Measurements from ENCODE around the gene BCL2L14. TPM values are rescaled to one million over a fixed set of nuclear protein-coding genes. Genes with fewer than 3 reads are reported as not detected.

Gene BCL2L14
- total and polyA plus RNA-seq, 9 of the 15 experiments (the other 6 are each of a cell fraction or from before 2014, with no cell fraction given), result not detected

DNA sequence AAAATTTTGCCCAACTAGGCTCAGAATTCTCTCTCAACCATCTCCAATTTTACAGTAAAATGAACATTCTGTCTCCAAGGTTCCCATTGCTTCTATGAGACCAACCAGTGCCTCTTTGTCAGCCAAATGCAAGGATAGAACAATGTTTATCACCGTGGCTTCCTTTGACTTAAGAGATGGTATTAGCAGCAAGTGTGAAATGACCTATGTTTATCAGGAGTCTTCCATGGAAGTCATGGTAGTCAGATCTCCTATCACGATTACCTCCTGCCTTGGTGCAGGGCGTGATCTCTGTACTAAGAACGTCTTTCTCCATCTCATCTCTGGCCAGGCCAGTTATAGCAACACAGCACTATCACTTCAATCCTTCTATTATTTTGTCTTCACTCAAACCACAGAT, 6.1 kb upstream of the BCL2L14 start (continued):
- TF ChIP-seq PCBP1 (IDR thresholded peaks at IDR 0.05; ENCODE audit: low read depth, low read length, poor library complexity, severe bottlenecking) (no peak), POU5F1 (IDR thresholded peaks at IDR 0.05; ENCODE audit: borderline replicate concordance, low read depth, low read length, partially characterized antibody) (no peak), ZNF696 (CRISPR knock-in tag; conservative IDR thresholded peaks at IDR 0.05) (no peak)
- TF ChIP-seq, protein P1, sequence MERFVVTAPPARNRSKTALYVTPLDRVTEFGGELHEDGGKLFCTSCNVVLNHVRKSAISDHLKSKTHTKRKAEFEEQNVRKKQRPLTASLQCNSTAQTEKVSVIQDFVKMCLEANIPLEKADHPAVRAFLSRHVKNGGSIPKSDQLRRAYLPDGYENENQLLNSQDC (CRISPR knock-in tag; IDR thresholded peaks at IDR 0.05), result no peak

DNA sequence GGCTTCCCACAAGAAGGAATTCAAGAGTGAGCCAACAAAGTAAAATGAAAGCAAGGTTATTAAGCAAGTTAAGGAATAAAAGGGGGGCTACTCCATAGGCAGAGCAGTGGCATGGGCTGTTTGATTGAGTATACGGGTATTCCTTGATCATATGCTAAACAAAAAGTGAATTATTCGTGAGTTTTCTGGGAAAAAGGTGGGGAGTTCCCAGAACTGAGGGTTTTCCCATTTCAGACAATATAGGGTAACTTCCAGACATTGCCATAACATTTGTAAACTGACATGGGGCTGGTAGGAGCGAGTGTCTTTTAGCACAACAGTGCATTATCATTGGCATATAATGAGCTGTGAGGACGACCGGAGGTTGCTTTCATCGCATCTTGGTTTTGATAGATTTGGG, 2.0 kb upstream of the BCL2L14 start:
- intact Hi-C loops (cut with micrococcal nuclease), result no loop called here
- CTCF ChIA-PET (ENCODE audit: low intra/inter-chr PET ratio), result no interaction called here
- ATAC-seq, result no peak

More for the DNA sequence above, 2.0 kb upstream of the BCL2L14 start:
- no peaks in the 10 kb centered on the region for H3K36me3 ChIP-seq (ENCODE audit: control insufficient read depth, insufficient read depth, low read length)
- H3K27me3 ChIP-seq (ENCODE audit: control insufficient read depth in 2 of 2, insufficient read depth in 2 of 2, low read length in 2 of 2), result peaks cover 0 to 13% of the 10 kb centered on the region in 2 experiments; a peak in 3 of 5 replicates
- DNase-seq (ENCODE audit: extremely low read depth in 1 of 4, low spot score in 3 of 4) (no peak), FAIRE-seq (no peak)
- H2AFZ ChIP-seq (ENCODE audit: low read depth, low read length), result no peak overlapping the region
- H3K4me3 ChIP-seq, result no peak overlapping the region
- peaks cover 5% of the 10 kb centered on the region in 2 experiments; a peak in 3 of 5 replicates for H3K4me1 ChIP-seq (replicated peaks in 1 of 2; ENCODE audit: control insufficient read depth in 2 of 2, insufficient read depth in 2 of 2, low read length in 2 of 2)
- H3K9me1 ChIP-seq (ENCODE audit: control insufficient read depth, insufficient read depth, low read length), result no peaks in the 10 kb centered on the region
- no peaks in the 10 kb centered on the region for H3K79me2 ChIP-seq (ENCODE audit: control insufficient read depth, insufficient read depth, low read length)
- no peak overlapping the region for H3K4me2 ChIP-seq (ENCODE audit: insufficient read depth, low read length)
- no peak overlapping the region for H3K27ac ChIP-seq (ENCODE audit: extremely low read depth, low read depth, low read length)
- POLR2A ChIA-PET, result no interaction called here
- no peaks in the 10 kb centered on the region for H4K20me1 ChIP-seq (replicated peaks; ENCODE audit: control insufficient read depth, insufficient read depth, low read length)
- in situ Hi-C loops (cut with MboI), result no loop called here
- 19% methylated on average over 6 of the region's 6 CpGs for WGBS (ENCODE audit: insufficient coverage, low coverage, missing lambda C conversion rate)
- TF ChIP-seq CREB3L1 (IDR thresholded peaks at IDR 0.05; ENCODE audit: borderline replicate concordance, low read depth) (no peak), ZNF41 (CRISPR knock-in tag; conservative IDR thresholded peaks at IDR 0.05) (no peak), NFRKB (IDR thresholded peaks at IDR 0.05; ENCODE audit: low read depth) (no peak), HLTF (IDR thresholded peaks at IDR 0.05) (no peak), EP400 (IDR thresholded peaks at IDR 0.05) (no peak), TAF9B (IDR thresholded peaks at IDR 0.05; ENCODE audit: partially characterized antibody) (no peak), PTBP1 (IDR thresholded peaks at IDR 0.05; ENCODE audit: low read depth, low read length) (no peak), ZNF184 (CRISPR knock-in tag; IDR thresholded peaks at IDR 0.05) (no peak), ETV1 (tag; conservative IDR thresholded peaks at IDR 0.05; ENCODE audit: low read depth) (no peak), TEAD4 (IDR thresholded peaks at IDR 0.05; ENCODE audit: low read length) (no peak), TEAD4 (CRISPR knock-in tag; IDR thresholded peaks at IDR 0.05; ENCODE audit: borderline replicate concordance) (no peak)
- TF ChIP-seq, protein P2, sequence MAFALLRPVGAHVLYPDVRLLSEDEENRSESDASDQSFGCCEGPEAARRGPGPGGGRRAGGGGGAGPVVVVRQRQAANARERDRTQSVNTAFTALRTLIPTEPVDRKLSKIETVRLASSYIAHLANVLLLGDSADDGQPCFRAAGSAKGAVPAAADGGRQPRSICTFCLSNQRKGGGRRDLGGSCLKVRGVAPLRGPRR (CRISPR knock-in tag; IDR thresholded peaks at IDR 0.05), result no peak
- TF ChIP-seq, protein P3, sequence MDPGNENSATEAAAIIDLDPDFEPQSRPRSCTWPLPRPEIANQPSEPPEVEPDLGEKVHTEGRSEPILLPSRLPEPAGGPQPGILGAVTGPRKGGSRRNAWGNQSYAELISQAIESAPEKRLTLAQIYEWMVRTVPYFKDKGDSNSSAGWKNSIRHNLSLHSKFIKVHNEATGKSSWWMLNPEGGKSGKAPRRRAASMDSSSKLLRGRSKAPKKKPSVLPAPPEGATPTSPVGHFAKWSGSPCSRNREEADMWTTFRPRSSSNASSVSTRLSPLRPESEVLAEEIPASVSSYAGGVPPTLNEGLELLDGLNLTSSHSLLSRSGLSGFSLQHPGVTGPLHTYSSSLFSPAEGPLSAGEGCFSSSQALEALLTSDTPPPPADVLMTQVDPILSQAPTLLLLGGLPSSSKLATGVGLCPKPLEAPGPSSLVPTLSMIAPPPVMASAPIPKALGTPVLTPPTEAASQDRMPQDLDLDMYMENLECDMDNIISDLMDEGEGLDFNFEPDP (CRISPR knock-in tag; IDR thresholded peaks at IDR 0.05), result no peak
- no peak overlapping the region for H3K9ac ChIP-seq (ENCODE audit: insufficient read depth in 1 of 2, low read depth in 2 of 2, low read length in 2 of 2)
- H3K9me3 ChIP-seq (replicated peaks; ENCODE audit: control insufficient read depth, insufficient read depth, low read depth, low read length), result no peaks in the 10 kb centered on the region
- BruUV-seq (replicated peaks), result no TSS peak

Data from K562 (cell line).